HG03558 (cell line): ENCODE results near the gene NEURL1.

Source experiments
- ATAC-seq: cut with Tn5 transposase; IDR thresholded peaks from one replicate; pipeline ENCODE4 v1.9.1; 2021; ENCODE audit warnings: moderate number of reproducible peaks; ENCODE audit not compliant: unreplicated experiment; ENCODE audit errors: extremely low read depth

Gene NEURL1

GRCh38 chr10:103543617-103544525 is 50.4 kb downstream of the NEURL1 start:
- ATAC-seq, result no peak

GRCh38 chr10:103544657-103545310 is 51.3 kb downstream of the NEURL1 start:
- ATAC-seq, result no peak

DNA sequence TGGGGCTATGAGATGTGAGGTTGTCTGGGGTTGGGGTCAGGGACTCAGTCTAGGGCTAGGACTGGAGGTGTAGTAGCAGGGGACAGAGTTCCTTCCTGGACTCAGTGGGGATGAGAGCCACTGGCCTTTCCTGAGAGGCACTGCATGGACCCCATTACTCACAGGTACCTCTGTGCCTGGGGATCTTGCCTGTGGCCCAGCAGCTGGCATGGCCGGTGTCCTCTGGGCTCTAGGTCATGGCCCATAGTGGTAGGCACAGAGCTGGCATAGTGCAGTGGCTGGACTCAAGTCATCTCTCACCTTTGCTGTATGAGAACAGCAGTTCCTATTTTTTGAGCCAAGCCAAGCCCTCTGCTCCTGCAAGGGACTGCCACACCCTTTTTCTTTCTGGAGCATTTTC is 51.9 kb downstream of the NEURL1 start:
- no peak for ATAC-seq

GRCh38 chr10:103545771-103546281 is 52.3 kb downstream of the NEURL1 start:
- ATAC-seq, result no peak

- ATAC-seq, result no peak
These were observed 52.9 kb downstream of the NEURL1 start for GRCh38 chr10:103546401-103546800.

DNA sequence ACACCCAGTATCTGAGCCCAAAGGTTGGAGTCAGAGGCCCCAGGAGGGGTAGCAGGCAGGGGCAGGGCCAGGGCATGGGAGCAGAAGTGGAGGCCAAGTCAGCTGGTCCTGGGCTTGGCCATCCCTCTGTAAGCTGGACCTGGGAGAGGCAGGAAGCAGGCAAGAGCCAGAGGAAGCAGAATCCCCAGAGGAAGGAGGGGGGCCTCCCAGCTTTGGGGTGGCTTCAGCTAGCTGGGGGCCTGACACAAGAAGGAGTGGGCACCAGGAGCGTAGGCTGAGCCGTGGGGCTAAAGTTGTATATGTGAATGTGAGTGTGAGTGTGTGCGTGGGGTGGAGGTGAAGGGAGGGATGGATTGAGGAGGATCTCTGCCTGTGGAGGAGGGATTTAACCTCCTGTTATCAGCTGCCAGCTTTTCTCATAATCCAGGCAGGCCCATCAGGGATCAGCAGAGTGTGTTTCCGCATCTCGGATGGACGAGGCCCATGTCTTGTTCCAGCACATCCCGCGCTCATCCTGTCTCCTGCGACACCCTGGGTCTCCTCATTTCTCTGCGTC is 54.0 kb downstream of the NEURL1 start:
- no peak for ATAC-seq

DNA sequence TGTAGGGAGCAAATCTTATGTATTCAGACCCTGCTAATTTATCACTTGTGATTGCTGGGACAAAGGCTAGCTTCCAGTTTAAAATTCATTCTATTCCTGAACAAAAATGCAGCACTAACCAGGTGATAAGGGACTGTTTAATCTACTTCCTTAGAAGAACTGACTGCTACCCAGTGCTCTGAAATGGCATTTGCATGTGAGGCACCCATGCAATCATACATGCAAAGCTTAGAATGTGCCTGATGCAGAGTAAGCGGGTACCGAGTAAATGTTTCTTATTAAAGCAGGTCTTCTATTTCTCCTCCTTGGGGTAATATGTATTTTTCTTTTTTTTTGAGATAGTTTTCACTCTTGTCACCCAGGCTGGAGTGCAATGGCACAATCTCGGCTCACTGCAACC is 54.5 kb downstream of the NEURL1 start:
- no peak for ATAC-seq

DNA sequence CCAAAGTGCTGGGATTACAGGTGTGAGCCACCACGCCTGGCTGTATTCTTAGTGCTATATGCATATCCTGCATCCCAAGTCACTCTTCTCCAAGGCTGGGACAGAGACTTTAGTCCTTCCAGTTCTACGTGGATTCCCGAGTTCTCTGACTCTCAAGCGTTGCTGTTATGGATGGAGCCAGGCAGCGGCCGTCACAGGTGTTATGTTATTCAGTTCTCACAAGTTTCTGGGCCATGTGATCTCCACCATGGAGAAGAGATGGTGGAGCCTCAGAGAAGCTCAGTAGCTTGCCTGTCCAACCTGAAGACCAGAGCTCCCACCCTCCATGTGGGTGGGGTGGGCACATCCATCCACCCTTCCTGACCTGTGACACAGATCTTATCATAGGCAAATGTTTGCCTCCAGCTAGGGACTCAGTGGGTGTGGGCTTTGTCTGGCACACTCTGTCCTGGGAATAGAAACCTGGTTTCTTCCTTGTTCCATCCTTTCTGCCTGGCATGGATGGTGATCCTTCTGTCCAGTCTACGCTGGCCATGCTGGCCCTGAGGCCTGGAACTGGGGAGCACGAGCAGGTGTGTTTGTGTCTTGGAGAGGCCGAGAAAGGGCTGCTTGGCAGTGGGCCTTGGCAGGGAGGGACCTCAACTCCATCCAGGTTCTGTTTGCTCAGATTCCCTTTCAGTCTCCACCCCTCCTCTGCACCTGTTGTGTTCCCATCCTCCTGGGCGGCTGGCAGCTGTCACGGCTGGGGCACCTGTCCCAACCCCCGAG is 55.3 kb downstream of the NEURL1 start:
- ATAC-seq, result no peak

- ATAC-seq, result no peak
These were observed 55.8 kb downstream of the NEURL1 start for GRCh38 chr10:103549349-103549685.

DNA sequence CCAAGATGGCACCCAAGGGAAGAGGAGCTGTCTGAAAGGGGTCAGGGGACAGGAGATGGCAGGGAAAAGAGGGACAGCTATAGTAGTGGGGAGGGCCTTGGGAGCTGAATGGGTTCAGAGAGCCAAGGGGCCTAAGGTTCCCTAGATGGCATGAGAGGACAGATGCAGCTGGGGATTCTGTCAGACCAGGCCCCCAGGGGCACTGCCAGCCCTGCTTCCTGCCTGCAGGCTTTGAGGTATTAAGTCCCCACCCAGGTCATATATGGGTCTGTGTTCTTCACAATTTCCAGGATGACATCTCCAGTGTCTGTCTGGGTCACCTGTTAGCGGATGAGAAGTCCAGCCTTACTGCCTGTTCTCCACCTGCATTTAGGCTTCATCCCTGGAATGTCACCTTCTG is 56.7 kb downstream of the NEURL1 start:
- no peak for ATAC-seq

- no peak for ATAC-seq
These were observed 58.4 kb downstream of the NEURL1 start for GRCh38 chr10:103551619-103552602.

GRCh38 chr10:103552856-103553742 is 59.6 kb downstream of the NEURL1 start:
- no peak for ATAC-seq

GRCh38 chr10:103553743-103554487 is 60.4 kb downstream of the NEURL1 start:
- ATAC-seq, result no peak

DNA sequence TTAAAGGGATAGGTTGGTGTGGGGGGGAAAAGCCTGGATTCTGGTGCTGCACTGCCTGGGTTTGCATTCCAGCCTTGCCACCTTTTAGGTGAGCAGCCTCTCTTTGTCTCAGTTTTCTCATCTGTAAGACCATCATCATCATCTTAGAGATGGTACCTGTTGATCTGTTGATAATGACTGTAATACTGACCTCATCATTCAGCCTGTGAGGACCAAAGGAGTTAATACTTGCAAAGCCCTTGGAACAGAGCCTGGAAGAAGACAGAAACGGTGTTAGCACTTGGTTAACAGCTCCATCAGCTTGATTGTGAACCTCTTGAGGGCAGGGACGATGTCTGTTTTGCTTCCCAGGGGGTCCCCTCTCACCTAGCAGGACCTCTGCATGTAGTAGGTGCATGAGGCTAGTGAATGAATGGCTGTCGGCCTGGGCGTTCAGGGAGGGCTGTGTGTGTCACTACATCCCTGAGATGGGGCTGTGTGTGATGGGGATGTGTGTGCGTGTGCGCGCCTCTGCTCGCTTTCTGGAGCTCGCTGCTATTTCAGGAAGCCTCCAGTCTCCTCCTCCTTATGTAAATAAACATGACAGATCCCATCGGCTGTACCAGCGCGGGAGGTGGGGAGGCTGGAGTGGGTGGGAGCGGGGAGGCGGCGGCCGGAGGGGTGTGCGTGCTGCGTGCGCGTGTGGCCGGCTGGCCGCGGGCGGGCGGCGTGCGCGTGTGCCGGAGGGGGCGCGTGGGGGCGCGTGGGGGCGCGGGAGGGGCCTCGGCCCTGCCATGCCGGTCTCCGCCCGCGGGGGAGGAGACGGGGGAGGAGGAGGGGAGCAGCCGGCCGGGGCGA is 61.2 kb downstream of the NEURL1 start:
- no peak for ATAC-seq

DNA sequence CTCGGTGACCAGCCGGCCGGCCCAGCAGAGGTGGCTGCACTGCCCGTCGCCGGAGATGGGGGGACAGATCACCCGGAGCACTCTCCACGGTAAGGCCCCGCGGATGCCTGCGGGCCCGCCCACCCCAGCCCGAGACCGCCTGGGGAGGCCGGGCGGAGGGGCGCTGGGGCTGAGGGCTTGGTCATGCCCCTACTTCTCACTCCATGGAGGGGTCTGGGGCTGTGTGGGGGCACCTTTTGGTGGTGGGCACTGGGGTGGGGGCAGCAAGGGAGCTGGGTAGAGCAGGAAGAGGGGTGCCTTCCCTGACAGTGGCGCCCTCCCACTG is 61.8 kb downstream of the NEURL1 start:
- no peak for ATAC-seq

- no peak for ATAC-seq
These were observed 62.2 kb downstream of the NEURL1 start for GRCh38 chr10:103555712-103556111.

- no peak for ATAC-seq
These were observed 63.0 kb downstream of the NEURL1 start for GRCh38 chr10:103556383-103557007.
